CD4-positive, CD25-positive, alpha-beta regulatory T cell (primary cell): ENCODE data around the gene TBX4. TPM values are rescaled to one million over a fixed set of nuclear protein-coding genes. Genes with fewer than 3 reads are reported as not detected.
A peak's percentile ranks its signal among the peaks of the same experiment; 100 is the strongest.

Source experiments
- ATAC-seq, 2 donors: fragments of 150-1000 bp; cut with Tn5 transposase; one replicate each; pipeline ENCODE4 v1.10.0; 2021; ENCODE audit warnings: low read depth in 2 of 2, moderate number of reproducible peaks in 2 of 2, moderate library complexity in 1 of 2
- DNase-seq, 3 donors: peaks; one replicate each; pipeline versions ENCODE4 v3.0.0 to v3.0.0-alpha.2; 2012 to 2022; ENCODE audit warnings: mixed read lengths in 1 of 3
- H3K27ac ChIP-seq: one replicate; pipeline ENCODE4 v1.7.0; 2013; ENCODE audit warnings: mild to moderate bottlenecking, low read length; ENCODE audit not compliant: insufficient read depth, poor library complexity, severe bottlenecking
- H3K27me3 ChIP-seq: one replicate; pipeline ENCODE4 v1.7.0; 2013; ENCODE audit warnings: low read length; ENCODE audit not compliant: control insufficient read depth, insufficient read depth
- H3K36me3 ChIP-seq: one replicate; pipeline ENCODE4 v1.7.0; 2013; ENCODE audit warnings: mild to moderate bottlenecking, low read length, moderate library complexity; ENCODE audit not compliant: control insufficient read depth, insufficient read depth
- H3K4me1 ChIP-seq: 2 replicates; pipeline ENCODE4 v1.7.0; 2013; ENCODE audit warnings: mild to moderate bottlenecking, low read length; ENCODE audit not compliant: insufficient read depth, control insufficient read depth, poor library complexity, severe bottlenecking
- H3K4me3 ChIP-seq: one replicate; pipeline ENCODE4 v1.7.0; 2013; ENCODE audit warnings: low read depth, mild to moderate bottlenecking, low read length, moderate library complexity
- H3K9me3 ChIP-seq, 2 experiments: 1 replicate in 1 of 2; 2 replicates in 1 of 2; pipeline ENCODE4 v1.7.0; 2013; ENCODE audit warnings: low read length in 2 of 2, mild to moderate bottlenecking in 1 of 2, moderate library complexity in 1 of 2; ENCODE audit not compliant: control insufficient read depth in 2 of 2
- H3K27ac Mint-ChIP-seq, 3 donors: one replicate each; pipeline ENCODE4 v1.8.0; 2020 to 2022; ENCODE audit warnings: mild to moderate bottlenecking in 3 of 3, mixed read lengths in 3 of 3, moderate library complexity in 2 of 3
- H3K27me3 Mint-ChIP-seq: one replicate; pipeline ENCODE4 v1.8.0; 2022; ENCODE audit warnings: mild to moderate bottlenecking, mixed read lengths
- H3K36me3 Mint-ChIP-seq: one replicate; pipeline ENCODE4 v1.8.0; 2020; ENCODE audit warnings: mixed read lengths
- H3K4me1 Mint-ChIP-seq, 4 donors: one replicate each; pipeline ENCODE4 v1.8.0; 2020 to 2022; ENCODE audit warnings: mixed read lengths in 4 of 4, mild to moderate bottlenecking in 1 of 4
- H3K4me3 Mint-ChIP-seq, 4 donors: one replicate each; pipeline ENCODE4 v1.8.0; 2020 to 2022; ENCODE audit warnings: mild to moderate bottlenecking in 4 of 4, mixed read lengths in 4 of 4, moderate library complexity in 3 of 4
- H3K9me3 Mint-ChIP-seq, 7 donors: one replicate each; pipeline ENCODE4 v1.8.0; 2020 to 2022; ENCODE audit warnings: mixed read lengths in 7 of 7, mild to moderate bottlenecking in 3 of 7, moderate library complexity in 2 of 7
- polyA plus RNA-seq, 4 donors: library from polyadenylated mRNA; unstranded; fragments of 300-500 nt; fragmentation: Illumina TruSeq; gene quantifications; one replicate each; pipeline ENCODE4 v1.2.3, GENCODE V29; 2021
- total RNA-seq: library from RNA; stranded (reverse); gene quantifications from one replicate; pipeline ENCODE4 v1.2.3, GENCODE V29; 2022

The TBX4 gene
- total and polyA plus RNA-seq, 5 donors from 2014 or later = not detected

GRCh38 chr17:61449707-61450640 is 2.2 kb upstream of the TBX4 start:
- no peak overlapping the region for H3K4me3 Mint-ChIP-seq
- H3K27ac Mint-ChIP-seq = no peak overlapping the region
- peaks cover 80% of the 10 kb centered on the region for H3K27me3 Mint-ChIP-seq
- H3K36me3 ChIP-seq = no peaks in the 10 kb centered on the region
- no peak overlapping the region for H3K4me3 ChIP-seq
- peaks cover 18% of the 10 kb centered on the region for H3K4me1 ChIP-seq
- H3K27ac ChIP-seq = no peak overlapping the region
- H3K36me3 Mint-ChIP-seq = no peaks in the 10 kb centered on the region
- H3K27me3 ChIP-seq = peaks cover 40% of the 10 kb centered on the region
- ATAC-seq (no peak), DNase-seq (no peak)
- no peaks in the 10 kb centered on the region for H3K9me3 ChIP-seq
- peaks cover 6 to 23% (median 14%) of the 10 kb centered on the region in 4 donors for H3K4me1 Mint-ChIP-seq
- peaks cover 0 to 2% (median 0%) of the 10 kb centered on the region in 7 donors for H3K9me3 Mint-ChIP-seq

GRCh38 chr17:61450641-61451537 is 1.3 kb upstream of the TBX4 start:
- peaks cover 40% of the 10 kb centered on the region for H3K27me3 ChIP-seq
- Mint-ChIP-seq H3K36me3 (no peaks in the 10 kb centered on the region), H3K9me3 (peaks cover 0 to 2% (median 0%) of the 10 kb centered on the region in 7 donors), H3K27me3 (peaks cover 80% of the 10 kb centered on the region), H3K4me3 (peak overlapping the region in 3 of 4 donors; percentile 35 to 83 (median 73)), H3K27ac (peak overlapping the region in 1 of 3 donors; percentile 75), H3K4me1 (peaks cover 6 to 29% (median 14%) of the 10 kb centered on the region in 4 donors)
- DNase-seq (no peak), ATAC-seq (no peak)
- peaks cover 18% of the 10 kb centered on the region for H3K4me1 ChIP-seq
- H3K9me3 ChIP-seq = no peaks in the 10 kb centered on the region
- no peaks in the 10 kb centered on the region for H3K36me3 ChIP-seq
- no peak overlapping the region for H3K4me3 ChIP-seq
- H3K27ac ChIP-seq = no peak overlapping the region

GRCh38 chr17:61451538-61452300 is 503 bp upstream of the TBX4 start:
- Histone ChIP-seq H3K27ac (no peak overlapping the region), H3K4me3 (no peak overlapping the region), H3K27me3 (peaks cover 40% of the 10 kb centered on the region), H3K4me1 (peaks cover 18% of the 10 kb centered on the region), H3K9me3 (no peaks in the 10 kb centered on the region), H3K36me3 (no peaks in the 10 kb centered on the region)
- H3K27me3 Mint-ChIP-seq = peaks cover 78% of the 10 kb centered on the region
- H3K4me3 Mint-ChIP-seq = no peak overlapping the region
- H3K9me3 Mint-ChIP-seq = peaks cover 0 to 2% (median 0%) of the 10 kb centered on the region in 7 donors
- peaks cover 6 to 29% (median 14%) of the 10 kb centered on the region in 4 donors for H3K4me1 Mint-ChIP-seq
- ATAC-seq (no peak), DNase-seq (no peak)
- H3K36me3 Mint-ChIP-seq = no peaks in the 10 kb centered on the region
- H3K27ac Mint-ChIP-seq = no peak overlapping the region

- ATAC-seq = no peak
- Histone ChIP-seq H3K36me3 (no peaks in the 10 kb centered on the region), H3K27me3 (peaks cover 31% of the 10 kb centered on the region), H3K4me3 (no peak overlapping the region), H3K27ac (no peak overlapping the region), H3K9me3 (no peaks in the 10 kb centered on the region), H3K4me1 (peaks cover 22% of the 10 kb centered on the region)
- H3K36me3 Mint-ChIP-seq = no peaks in the 10 kb centered on the region
- H3K27me3 Mint-ChIP-seq = peaks cover 82% of the 10 kb centered on the region
- peaks cover 6 to 42% (median 17%) of the 10 kb centered on the region in 4 donors for H3K4me1 Mint-ChIP-seq
- no peak overlapping the region for H3K27ac Mint-ChIP-seq
- peak overlapping the region in 3 of 4 donors; percentile 30 to 58 (median 33) for H3K4me3 Mint-ChIP-seq
- H3K9me3 Mint-ChIP-seq = peaks cover 0 to 2% (median 0%) of the 10 kb centered on the region in 7 donors
- DNase-seq = no peak
These were observed 1.6 kb downstream of the TBX4 start for GRCh38 chr17:61453566-61454380.

GRCh38 chr17:61454381-61455323 is 2.4 kb downstream of the TBX4 start:
- Mint-ChIP-seq H3K9me3 (peaks cover 0 to 2% (median 0%) of the 10 kb centered on the region in 7 donors), H3K4me1 (peaks cover 6 to 42% (median 17%) of the 10 kb centered on the region in 4 donors), H3K36me3 (no peaks in the 10 kb centered on the region), H3K4me3 (peak overlapping the region in 2 of 4 donors; percentile 30 to 58), H3K27me3 (peaks cover 83% of the 10 kb centered on the region), H3K27ac (no peak overlapping the region)
- Histone ChIP-seq H3K4me3 (no peak overlapping the region), H3K4me1 (peaks cover 22% of the 10 kb centered on the region), H3K36me3 (no peaks in the 10 kb centered on the region), H3K9me3 (no peaks in the 10 kb centered on the region), H3K27me3 (peaks cover 29% of the 10 kb centered on the region), H3K27ac (no peak overlapping the region)
- DNase-seq = no peak
- no peak for ATAC-seq

GRCh38 chr17:61455324-61456060 is 3.3 kb downstream of the TBX4 start:
- peaks cover 84% of the 10 kb centered on the region for H3K27me3 Mint-ChIP-seq
- no peak overlapping the region for H3K4me3 ChIP-seq
- no peak overlapping the region for H3K27ac ChIP-seq
- H3K4me1 Mint-ChIP-seq = peaks cover 6 to 42% (median 17%) of the 10 kb centered on the region in 4 donors
- H3K9me3 Mint-ChIP-seq = peaks cover 0 to 2% (median 0%) of the 10 kb centered on the region in 7 donors
- H3K4me3 Mint-ChIP-seq = peak overlapping the region in 2 of 4 donors; percentile 37 to 73
- DNase-seq (no peak), ATAC-seq (no peak)
- H3K27me3 ChIP-seq = peaks cover 26% of the 10 kb centered on the region
- peaks cover 22% of the 10 kb centered on the region for H3K4me1 ChIP-seq
- H3K27ac Mint-ChIP-seq = no peak overlapping the region
- H3K9me3 ChIP-seq = no peaks in the 10 kb centered on the region
- H3K36me3 ChIP-seq = no peaks in the 10 kb centered on the region
- H3K36me3 Mint-ChIP-seq = no peaks in the 10 kb centered on the region
